HG03175 (cell line): ENCODE measurements around the gene SETD2.

ENCODE experiments used
- ATAC-seq: cut with Tn5 transposase; IDR thresholded peaks from one replicate; pipeline ENCODE4 v1.9.1; 2021; ENCODE audit warnings: mild to moderate bottlenecking, moderate library complexity; ENCODE audit not compliant: unreplicated experiment

SETD2 gene

DNA sequence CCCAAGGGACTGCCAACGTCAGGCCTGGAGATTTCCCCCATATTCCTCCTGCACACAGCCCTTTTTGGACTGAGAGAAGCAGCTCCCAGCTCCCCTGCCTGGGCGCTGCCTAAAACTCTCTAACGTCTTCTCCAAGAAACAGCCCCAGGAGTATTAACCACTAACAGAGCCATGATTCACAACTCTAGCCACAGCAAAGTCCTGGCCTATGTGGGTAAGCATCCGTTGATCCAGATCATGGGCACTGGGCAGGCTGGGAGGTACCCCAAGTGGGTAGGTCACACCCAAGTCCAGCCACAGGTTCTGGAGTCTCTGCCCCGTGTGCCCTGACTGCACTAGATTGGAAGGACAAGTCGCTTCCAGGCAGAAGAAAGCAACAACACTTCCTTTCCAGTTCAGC is 152.5 kb downstream of the SETD2 start:
- ATAC-seq: no peak

DNA sequence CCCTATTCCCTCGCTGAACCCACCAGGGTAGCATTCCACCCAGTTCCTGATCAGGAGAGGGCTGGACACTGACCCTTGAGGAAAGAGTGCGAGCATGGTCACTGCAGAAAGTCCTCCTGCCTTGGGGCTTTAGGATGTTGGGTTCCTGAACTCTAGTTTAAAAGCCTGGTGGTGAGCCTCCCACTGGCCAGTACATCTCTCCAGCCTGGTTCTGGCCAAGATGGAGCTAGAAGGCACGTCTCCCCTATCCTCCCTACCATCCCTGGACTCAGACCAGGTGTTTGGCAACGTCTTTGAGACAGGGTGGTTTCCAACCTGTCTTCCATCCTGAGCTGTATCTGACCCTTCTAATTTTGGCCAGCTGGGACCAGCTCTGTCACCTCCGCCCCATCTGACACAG is 153.0 kb downstream of the SETD2 start:
- no peak for ATAC-seq

DNA sequence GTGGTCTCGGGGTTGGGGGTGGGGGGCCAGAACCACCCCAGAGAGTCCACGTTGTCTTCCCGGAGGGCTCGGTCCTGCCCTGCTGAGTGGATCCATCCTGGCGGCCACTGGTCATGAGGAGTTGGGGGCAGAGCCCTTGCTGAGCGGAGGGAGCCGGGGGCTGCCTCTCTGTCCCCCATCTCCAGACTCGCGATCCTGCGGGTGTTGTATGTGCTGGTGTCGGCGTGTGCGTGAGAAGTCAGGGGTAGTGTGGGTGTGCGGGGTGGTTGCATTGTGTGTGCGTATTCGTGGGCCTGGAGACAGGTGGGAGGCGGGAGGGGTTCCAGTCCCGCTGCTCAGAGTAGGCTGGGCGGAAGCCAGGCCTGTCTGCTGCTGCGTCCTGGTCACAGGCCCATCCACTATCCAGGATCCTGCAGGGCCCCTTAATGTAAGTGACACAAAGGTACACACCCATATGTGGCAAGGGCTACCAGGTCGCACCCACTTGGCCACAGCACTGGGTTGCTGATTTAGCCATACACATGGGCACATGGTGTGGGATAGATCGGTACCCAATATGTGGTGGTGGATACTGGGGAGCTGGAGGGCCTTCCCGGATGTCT is 153.7 kb downstream of the SETD2 start:
- no peak for ATAC-seq

DNA sequence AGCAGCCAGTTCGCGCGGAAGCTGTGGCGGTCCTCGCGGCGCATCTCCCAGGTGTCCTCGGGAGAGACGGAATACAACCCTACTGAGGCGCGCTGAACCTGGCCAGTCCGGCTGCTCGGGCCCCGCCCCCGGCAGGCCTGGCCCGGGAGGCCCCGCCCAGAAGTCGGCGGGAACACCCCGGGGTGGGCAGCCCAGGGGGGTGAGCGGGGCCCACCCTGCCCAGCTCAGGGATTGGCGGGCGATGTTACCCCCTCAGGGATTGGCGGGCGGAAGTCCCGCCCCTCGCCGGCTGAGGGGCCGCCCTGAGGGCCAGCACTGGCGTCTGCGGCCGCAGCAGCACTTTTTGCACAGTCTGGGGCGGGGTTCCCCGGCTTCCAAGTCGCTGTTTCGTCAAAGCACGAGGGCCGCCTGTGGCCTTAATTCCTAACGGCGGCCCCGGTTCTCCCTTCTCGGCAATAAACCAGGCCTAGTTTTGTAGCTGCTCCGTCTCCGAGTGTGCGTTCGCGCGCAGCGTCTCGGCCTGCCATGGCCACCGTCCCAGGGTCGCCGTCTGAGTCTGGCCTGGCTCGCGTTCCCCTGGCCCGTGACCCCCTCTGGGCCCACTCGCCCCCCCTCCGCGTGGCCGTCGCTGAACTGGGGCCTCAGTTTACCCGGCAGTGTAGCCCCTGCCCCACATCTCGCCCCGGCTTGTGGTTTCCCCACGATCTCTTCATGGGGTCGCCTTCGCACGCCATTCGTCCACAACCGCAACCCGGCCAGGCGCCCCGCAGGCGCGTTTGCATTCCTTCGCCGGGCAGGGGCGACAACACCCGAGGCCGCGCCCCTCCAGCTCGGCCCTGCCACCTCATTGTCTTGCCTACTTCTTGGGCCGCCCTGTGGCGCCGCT is 154.4 kb downstream of the SETD2 start:
- peak; percentile 68 for ATAC-seq

DNA sequence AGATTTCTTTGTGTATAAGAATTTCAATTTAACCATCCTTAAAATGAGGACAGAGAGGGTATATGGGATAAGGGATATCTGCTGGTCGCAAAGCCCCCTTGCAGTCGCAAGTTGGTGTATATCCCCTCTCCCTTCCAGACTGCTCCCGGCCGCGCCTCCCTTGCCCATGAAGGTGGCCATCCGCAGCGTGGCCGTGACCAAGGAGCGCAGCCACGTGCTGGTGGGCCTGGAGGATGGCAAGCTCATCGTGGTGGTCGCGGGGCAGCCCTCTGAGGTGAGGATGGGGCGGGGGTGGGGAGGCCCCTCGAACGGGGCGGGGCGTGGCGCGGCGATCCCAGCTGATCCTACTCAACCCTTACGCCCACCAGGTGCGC is 155.1 kb downstream of the SETD2 start:
- no peak for ATAC-seq

DNA sequence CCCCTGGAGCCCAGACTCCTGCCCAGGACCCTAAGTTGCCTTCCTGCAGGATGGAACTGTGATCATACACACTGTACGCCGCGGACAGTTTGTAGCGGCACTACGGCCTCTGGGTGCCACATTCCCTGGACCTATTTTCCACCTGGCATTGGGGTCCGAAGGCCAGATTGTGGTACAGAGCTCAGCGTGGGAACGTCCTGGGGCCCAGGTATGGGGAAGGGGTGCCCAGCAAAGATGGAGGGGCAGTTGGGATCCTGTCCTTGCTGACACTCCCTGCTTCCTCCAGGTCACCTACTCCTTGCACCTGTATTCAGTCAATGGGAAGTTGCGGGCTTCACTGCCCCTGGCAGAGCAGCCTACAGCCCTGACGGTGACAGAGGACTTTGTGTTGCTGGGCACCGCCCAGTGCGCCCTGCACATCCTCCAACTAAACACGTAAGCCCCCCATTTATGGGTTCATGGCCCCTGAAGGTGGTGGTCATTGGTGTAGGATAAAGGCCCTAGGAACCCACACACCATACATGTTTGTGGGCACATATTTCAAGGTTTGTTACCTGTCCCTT is 155.6 kb downstream of the SETD2 start:
- no peak for ATAC-seq

DNA sequence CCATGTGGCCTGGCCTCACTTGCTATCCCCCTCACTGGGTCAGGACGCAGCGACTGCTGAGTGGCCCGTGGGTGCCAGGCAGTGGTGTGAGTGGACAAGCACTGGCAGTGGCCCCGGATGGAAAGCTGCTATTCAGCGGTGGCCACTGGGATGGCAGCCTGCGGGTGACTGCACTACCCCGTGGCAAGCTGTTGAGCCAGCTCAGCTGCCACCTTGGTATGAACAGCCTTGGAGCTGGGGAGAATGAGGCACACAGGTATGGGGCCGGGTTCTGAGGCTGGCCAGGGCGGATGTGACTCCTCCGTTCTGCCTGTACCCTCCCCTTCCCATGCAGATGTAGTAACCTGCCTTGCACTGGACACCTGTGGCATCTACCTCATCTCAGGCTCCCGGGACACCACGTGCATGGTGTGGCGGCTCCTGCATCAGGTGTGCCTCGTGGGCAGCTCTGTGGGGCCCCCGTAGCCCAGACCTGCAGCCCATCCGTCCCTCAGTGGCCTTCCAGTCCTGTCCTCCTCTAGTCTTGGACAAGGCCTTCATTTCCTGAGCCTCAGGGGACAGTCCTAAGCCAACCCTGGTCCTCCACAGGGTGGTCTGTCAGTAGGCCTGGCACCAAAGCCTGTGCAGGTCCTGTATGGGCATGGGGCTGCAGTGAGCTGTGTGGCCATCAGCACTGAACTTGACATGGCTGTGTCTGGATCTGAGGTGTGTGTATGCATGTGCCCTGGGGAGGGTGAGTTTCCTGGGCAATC is 156.3 kb downstream of the SETD2 start:
- ATAC-seq: no peak

DNA sequence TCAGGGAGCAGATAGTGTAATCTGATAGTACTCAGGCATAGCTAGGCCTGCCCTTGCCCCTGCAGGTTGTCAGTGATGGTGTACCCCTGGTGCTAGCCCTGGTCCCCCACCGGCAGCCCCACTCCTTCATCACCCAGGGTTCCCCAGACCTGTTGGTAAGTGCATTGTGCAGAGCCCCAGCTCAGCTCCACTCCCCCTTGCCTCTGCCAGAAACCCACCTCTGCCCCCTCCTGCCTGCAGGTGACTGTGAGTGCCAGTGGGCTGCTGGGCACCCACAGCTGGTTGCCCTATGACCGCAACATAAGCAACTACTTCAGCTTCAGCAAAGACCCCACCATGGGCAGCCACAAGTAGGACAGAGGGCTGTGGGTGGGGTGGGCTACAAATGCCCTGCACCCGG is 156.9 kb downstream of the SETD2 start:
- ATAC-seq: no peak

DNA sequence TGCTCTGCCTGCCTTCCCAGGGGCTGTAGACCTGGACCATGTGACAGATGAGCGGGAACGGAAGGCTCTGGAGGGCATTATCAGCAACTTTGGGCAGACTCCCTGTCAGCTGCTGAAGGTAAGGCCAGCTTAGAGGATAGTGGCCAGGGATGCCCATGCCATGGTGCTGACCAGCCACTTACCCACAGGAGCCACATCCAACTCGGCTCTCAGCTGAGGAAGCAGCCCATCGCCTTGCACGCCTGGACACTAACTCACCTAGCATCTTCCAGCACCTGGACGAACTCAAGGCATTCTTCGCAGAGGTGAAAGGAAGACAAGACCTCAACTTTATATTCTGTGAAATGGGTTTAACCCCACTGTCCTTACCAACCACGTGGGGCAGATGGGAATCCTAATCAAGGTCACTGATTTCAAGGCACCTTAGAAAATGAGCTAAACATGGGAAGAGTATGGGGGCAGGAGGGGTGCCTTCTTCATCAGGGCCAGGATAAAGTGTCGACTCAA is 157.7 kb downstream of the SETD2 start:
- ATAC-seq: no peak

DNA sequence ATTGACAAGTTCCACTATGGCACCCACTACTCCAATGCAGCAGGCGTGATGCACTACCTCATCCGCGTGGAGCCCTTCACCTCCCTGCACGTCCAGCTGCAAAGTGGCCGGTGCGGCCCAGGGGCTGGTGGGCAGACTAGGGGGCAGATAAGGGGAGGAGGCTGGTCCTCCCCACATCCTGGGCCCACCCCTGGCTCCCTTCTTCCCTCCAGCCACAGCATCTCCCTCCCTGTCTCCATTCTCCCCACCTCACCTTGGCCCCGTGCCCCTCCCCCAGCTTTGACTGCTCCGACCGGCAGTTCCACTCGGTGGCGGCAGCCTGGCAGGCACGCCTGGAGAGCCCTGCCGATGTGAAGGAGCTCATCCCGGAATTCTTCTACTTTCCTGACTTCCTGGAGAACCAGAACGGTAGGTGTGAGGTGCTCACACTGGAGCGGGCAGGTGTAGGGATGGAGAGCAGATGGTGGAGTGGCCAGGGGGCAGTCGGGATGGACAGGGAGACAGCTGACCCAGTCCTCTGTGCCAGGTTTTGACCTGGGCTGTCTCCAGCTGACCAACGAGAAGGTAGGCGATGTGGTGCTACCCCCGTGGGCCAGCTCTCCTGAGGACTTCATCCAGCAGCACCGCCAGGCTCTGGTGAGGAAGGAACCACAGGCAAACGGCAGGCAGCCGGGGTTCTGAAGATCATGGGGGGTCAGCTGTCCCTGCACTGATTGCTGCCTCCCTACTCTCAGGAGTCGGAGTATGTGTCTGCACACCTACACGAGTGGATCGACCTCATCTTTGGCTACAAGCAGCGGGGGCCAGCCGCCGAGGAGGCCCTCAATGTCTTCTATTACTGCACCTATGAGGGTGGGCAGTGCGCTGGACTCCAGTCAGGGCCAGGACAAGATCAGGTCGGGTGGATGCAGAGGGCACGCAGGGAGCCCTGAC is 158.4 kb downstream of the SETD2 start:
- ATAC-seq: no peak

DNA sequence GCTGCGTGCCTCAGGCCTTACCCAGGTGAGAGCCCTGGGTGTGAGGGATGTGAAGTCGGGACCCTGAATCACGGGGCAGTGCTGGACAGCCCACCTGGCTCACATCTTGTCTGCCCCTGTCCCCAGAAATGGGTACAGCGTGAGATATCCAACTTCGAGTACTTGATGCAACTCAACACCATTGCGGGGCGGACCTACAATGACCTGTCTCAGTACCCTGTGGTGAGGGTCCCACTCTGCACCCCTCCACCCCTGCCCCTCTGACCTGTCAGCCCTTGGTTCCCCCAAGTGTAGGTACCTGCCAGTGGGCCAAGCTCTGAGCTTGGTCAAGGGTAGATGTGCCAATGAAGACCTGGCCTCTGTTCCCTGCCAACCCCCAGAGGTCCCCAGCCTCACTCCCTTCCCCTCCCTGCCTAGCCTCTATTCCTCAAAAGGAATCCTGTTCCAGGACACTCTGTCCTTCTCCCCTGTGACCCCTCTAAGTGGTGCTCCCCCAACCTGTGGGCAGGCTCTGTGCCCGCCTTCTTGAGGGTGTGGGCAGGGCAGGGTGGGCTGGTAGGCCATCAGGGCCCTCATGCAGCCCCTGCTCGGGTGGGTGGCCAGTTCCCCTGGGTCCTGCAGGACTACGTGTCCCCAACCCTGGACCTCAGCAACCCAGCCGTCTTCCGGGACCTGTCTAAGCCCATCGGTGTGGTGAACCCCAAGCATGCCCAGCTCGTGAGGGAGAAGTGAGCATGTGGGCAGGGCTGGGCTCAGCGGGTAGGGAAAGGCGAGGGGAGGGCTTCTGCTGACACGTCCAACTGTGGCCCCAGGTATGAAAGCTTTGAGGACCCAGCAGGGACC is 159.3 kb downstream of the SETD2 start:
- no peak for ATAC-seq

DNA sequence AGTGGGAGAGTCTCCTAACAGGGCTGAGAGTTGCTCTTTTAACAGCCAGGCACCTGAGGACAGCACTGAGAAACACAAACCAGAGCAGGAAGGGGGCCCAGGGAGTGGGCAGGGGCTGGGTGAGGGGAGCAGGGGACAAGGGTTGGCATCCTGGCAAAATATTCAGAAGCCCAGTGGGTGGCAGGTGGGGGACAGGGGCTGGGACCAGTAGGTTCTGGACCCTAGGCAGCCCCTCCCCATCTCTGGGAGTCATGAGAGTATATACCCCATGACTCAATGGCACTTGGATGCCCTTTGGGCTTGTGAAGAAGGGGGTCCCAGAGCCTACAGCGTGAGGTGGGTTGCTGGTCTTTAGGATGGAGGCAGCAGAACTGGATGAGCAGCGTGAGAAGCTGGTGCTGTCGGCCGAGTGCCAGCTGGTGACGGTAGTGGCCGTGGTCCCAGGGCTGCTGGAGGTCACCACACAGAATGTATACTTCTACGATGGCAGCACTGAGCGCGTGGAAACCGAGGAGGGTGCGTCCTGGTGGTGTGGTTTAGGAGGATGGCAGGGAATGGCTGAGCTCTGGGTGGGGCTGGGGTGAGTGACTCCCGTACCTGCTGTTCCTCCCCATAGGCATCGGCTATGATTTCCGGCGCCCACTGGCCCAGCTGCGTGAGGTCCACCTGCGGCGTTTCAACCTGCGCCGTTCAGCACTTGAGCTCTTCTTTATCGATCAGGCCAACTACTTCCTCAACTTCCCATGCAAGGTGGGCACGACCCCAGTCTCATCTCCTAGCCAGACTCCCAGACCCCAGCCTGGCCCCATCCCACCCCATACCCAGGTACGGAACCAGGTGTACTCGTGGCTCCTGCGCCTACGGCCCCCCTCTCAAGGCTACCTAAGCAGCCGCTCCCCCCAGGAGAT is 160.2 kb downstream of the SETD2 start:
- no peak for ATAC-seq

DNA sequence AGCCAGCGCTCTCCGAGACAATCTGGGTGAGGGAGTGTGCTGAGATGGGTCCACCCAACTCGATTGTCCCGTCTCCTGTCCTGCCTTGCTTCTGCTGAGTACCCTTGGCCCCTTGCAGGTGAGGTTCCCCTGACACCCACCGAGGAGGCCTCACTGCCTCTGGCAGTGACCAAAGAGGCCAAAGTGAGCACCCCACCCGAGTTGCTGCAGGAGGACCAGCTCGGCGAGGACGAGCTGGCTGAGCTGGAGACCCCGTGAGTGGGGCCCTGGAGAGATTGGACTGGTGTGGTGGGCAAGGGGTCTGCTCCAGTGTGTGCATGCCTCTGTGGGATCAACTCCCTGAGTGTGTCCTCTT is 160.9 kb downstream of the SETD2 start:
- ATAC-seq: no peak

DNA sequence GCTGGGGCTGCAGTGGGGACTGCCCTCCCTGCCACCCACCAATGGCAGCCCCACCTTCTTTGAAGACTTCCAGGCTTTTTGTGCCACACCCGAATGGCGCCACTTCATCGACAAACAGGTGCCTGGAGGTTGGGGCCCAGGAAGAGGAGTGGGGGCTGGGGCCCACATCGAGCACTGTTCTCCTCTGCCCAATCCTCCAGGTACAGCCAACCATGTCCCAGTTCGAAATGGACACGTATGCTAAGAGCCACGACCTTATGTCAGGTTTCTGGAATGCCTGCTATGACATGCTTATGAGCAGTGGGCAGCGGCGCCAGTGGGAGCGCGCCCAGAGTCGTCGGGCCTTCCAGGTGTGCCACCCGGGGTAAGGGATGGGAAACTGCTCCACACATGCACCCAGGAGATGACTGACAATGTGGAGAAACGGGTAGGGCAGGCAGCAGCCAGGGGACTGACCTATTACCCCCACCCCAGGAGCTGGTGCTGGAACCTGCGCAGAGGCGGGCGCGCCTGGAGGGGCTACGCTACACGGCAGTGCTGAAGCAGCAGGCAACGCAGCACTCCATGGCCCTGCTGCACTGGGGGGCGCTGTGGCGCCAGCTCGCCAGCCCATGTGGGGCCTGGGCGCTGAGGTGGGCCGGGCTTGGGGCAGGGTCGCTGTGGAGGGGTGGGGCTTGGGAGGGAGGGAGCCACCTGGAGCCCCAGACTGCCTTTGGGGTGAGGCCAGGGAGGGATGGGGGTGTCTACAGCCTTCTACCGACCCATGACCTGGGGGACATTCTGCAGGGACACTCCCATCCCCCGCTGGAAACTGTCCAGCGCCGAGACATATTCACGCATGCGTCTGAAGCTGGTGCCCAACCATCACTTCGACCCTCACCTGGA is 161.5 kb downstream of the SETD2 start:
- ATAC-seq: no peak

DNA sequence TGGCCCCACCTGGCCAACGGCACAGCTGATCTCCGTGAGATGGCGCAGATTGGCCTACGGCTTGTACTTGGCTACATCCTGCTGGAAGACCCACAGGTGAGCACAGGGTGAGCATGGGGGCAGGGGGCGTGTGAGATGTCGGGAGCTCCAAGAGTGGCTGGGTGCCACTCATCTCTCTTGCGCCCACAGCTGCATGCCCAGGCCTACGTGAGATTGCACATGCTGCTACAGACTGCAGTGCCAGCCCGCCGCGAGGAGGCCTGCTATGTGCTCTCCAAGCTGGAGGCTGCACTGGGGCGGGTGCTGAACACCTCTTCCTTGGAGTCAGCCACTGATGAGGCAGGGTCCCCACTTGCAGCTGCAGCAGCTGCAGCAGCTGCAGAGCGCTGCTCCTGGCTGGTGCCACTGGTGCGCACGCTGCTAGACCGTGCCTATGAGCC is 162.2 kb downstream of the SETD2 start:
- no peak for ATAC-seq

DNA sequence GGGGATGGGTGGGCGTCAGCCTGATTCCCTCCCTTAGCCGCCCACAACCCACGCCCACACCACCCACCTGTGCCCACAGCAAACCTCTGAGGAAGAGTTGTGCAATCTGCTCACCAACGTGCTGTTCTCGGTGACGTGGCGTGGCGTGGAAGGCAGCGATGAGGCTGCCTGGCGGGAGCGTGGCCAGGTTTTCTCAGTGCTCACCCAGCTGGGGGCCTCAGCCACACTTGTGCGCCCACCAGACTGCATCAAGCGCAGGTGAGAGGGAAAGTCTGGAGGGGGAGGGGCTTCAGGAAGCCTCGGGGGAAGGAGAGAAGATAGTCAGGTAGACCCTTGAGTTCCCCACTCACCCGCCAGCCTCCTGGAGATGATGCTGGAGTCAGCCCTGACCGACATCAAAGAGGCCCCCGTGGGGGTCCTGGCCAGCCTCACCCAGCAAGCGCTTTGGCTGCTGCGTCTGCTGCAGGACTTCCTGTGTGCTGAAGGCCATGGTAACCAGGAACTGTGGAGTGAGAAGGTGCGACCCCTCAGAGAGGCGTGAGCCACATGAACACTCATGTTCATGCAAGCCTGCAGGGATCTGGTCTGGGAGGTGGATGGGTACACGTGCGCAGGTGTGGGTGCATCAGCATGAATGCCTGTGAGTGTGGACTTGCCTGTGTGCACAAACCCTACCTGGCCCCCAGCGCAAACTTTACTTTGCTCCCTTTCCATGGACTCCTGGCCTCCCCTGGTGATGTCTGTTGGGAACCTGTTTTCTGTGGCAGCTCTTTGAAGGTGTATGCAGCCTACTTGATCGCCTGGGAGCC is 162.8 kb downstream of the SETD2 start:
- no peak for ATAC-seq
